ENCODE data around the gene DGKZ. TPM values are rescaled to one million over a fixed set of nuclear protein-coding genes. Genes with fewer than 3 reads are reported as not detected.

The DGKZ gene, protein sequence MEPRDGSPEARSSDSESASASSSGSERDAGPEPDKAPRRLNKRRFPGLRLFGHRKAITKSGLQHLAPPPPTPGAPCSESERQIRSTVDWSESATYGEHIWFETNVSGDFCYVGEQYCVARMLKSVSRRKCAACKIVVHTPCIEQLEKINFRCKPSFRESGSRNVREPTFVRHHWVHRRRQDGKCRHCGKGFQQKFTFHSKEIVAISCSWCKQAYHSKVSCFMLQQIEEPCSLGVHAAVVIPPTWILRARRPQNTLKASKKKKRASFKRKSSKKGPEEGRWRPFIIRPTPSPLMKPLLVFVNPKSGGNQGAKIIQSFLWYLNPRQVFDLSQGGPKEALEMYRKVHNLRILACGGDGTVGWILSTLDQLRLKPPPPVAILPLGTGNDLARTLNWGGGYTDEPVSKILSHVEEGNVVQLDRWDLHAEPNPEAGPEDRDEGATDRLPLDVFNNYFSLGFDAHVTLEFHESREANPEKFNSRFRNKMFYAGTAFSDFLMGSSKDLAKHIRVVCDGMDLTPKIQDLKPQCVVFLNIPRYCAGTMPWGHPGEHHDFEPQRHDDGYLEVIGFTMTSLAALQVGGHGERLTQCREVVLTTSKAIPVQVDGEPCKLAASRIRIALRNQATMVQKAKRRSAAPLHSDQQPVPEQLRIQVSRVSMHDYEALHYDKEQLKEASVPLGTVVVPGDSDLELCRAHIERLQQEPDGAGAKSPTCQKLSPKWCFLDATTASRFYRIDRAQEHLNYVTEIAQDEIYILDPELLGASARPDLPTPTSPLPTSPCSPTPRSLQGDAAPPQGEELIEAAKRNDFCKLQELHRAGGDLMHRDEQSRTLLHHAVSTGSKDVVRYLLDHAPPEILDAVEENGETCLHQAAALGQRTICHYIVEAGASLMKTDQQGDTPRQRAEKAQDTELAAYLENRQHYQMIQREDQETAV
- total RNA-seq = 10 to 100 TPM; 15.5 to 24.3 TPM
- 10 to 100 TPM in 1 of 2 donors, 1 to 10 TPM in 1; 4.6 to 13.3 TPM for polyA plus RNA-seq

DNA sequence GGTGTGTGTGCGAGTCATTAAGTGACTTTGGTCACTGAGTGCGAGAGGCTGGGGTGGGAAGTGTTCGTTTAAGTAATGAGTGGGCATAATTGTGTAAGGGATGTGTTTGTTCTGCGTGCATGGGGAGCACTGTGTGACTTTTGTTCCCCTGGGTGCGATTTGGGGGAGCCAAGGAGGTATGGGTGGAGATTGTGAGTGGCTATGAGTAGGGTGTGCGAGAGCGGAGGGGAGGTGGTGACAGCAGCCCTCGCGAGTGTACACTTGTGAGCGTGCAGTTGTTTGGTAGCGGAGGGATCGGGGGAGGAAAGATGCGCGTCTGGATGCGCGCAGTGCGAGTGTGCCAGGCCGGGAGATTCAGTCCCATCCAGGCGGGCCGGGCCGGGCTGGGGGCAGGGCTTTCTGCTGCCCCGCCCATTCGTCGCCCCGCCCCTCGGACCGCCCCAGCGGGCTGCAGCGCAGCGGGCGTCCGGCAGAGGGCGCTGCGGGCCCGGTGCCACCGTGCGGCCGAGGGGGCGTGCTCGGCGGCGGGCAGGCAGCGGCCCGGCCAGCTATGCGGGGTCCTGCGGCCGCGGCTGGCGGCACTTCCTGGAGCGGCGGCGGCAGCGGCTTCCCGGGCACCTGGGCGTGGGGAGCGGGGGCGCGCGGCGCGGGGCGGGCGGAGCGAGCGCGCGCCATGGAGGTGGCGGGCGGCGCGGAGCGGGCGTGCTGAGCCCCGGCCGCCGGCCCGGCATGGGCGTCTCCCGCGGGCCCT lies at the start of gene DGKZ:
Gene DGKZ (plus strand): TSS at position 578 of the 751 bp plus-strand sequence. CDS start 197 bp downstream, outside the sequence.
- WGBS = 12% methylated on average over 80 of the region's 80 CpGs
- Histone ChIP-seq H3K4me1 (ENCODE audit: control insufficient read depth in 4 of 4, insufficient read depth in 4 of 4, low read length in 3 of 4) (peaks cover 0 to 40% (median 29%) of the 10 kb centered on the region in 4 donors), H3K9ac (ENCODE audit: low read depth in 1 of 2, low read length in 2 of 2) (peak within 1 kb of the TSS; percentile 24 to 43)

GRCh38 chr11:46298699-46299433 lies 48.4 kb upstream of the DGKZ start:
- 71% methylated on average over 8 of the region's 8 CpGs for WGBS
- H3K36me3 ChIP-seq (ENCODE audit: control insufficient read depth in 4 of 4, insufficient read depth in 3 of 4, low read depth in 1 of 4, low read length in 3 of 4) = no peaks in the 10 kb centered on the region
- DNase-seq (ENCODE audit: low spot score) = no peak
- H3K27ac ChIP-seq (ENCODE audit: low read depth in 1 of 2, low read length in 2 of 2) = no peak overlapping the region
- H3K4me1 ChIP-seq (ENCODE audit: control insufficient read depth in 4 of 4, insufficient read depth in 4 of 4, low read length in 3 of 4) = peaks cover 2 to 11% (median 3%) of the 10 kb centered on the region in 4 donors
- H3K4me3 ChIP-seq (ENCODE audit: low read depth in 1 of 3, low read length in 3 of 3) = no peak overlapping the region
- no peak overlapping the region for H3K9ac ChIP-seq (ENCODE audit: low read depth in 1 of 2, low read length in 2 of 2)
- H3K9me3 ChIP-seq (ENCODE audit: control insufficient read depth in 4 of 4, low read length in 3 of 4) = no peaks in the 10 kb centered on the region
- peaks cover 0 to 12% (median 6%) of the 10 kb centered on the region in 4 donors for H3K27me3 ChIP-seq (ENCODE audit: control insufficient read depth in 4 of 4, insufficient read depth in 4 of 4, low read length in 3 of 4)
- TF ChIP-seq HNF4A (conservative IDR thresholded peaks at IDR 0.05) (no peak), RXRA (IDR thresholded peaks at IDR 0.05) (no peak), SP1 (IDR thresholded peaks at IDR 0.05) (no peak), GABPA (IDR thresholded peaks at IDR 0.05 in 1 of 2, conservative IDR thresholded peaks at IDR 0.05 in 1 of 2) (no peak), RAD21 (IDR thresholded peaks at IDR 0.05) (no peak), TAF1 (conservative IDR thresholded peaks at IDR 0.05) (no peak), EGR1 (IDR thresholded peaks at IDR 0.05; ENCODE audit: low read depth in 2 of 2) (no peak), YY1 (IDR thresholded peaks at IDR 0.05) (no peak), FOXA2 (IDR thresholded peaks at IDR 0.05) (no peak), HNF4G (IDR thresholded peaks at IDR 0.05) (no peak)
- TF ChIP-seq, protein P1, sequence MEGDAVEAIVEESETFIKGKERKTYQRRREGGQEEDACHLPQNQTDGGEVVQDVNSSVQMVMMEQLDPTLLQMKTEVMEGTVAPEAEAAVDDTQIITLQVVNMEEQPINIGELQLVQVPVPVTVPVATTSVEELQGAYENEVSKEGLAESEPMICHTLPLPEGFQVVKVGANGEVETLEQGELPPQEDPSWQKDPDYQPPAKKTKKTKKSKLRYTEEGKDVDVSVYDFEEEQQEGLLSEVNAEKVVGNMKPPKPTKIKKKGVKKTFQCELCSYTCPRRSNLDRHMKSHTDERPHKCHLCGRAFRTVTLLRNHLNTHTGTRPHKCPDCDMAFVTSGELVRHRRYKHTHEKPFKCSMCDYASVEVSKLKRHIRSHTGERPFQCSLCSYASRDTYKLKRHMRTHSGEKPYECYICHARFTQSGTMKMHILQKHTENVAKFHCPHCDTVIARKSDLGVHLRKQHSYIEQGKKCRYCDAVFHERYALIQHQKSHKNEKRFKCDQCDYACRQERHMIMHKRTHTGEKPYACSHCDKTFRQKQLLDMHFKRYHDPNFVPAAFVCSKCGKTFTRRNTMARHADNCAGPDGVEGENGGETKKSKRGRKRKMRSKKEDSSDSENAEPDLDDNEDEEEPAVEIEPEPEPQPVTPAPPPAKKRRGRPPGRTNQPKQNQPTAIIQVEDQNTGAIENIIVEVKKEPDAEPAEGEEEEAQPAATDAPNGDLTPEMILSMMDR (IDR thresholded peaks at IDR 0.05; ENCODE audit: low read depth, low read length, missing input control) = no peak
- TF ChIP-seq, protein P2, sequence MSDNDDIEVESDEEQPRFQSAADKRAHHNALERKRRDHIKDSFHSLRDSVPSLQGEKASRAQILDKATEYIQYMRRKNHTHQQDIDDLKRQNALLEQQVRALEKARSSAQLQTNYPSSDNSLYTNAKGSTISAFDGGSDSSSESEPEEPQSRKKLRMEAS (IDR thresholded peaks at IDR 0.05) = no peak
- TF ChIP-seq, protein P3, sequence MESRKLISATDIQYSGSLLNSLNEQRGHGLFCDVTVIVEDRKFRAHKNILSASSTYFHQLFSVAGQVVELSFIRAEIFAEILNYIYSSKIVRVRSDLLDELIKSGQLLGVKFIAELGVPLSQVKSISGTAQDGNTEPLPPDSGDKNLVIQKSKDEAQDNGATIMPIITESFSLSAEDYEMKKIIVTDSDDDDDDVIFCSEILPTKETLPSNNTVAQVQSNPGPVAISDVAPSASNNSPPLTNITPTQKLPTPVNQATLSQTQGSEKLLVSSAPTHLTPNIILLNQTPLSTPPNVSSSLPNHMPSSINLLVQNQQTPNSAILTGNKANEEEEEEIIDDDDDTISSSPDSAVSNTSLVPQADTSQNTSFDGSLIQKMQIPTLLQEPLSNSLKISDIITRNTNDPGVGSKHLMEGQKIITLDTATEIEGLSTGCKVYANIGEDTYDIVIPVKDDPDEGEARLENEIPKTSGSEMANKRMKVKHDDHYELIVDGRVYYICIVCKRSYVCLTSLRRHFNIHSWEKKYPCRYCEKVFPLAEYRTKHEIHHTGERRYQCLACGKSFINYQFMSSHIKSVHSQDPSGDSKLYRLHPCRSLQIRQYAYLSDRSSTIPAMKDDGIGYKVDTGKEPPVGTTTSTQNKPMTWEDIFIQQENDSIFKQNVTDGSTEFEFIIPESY (IDR thresholded peaks at IDR 0.05) = no peak

More for the DNA sequence above, at the start of gene DGKZ:
- TF ChIP-seq HNF4G (IDR thresholded peaks at IDR 0.05) (no peak), FOXA1 (IDR thresholded peaks at IDR 0.05) (no peak), YY1 (IDR thresholded peaks at IDR 0.05) (no peak), RAD21 (IDR thresholded peaks at IDR 0.05) (peak in 1 of 2 donors; percentile 22)
- TF ChIP-seq, protein P3 (IDR thresholded peaks at IDR 0.05) = no peak
- TF ChIP-seq, protein P1 (IDR thresholded peaks at IDR 0.05; ENCODE audit: low read depth, low read length, missing input control) = peak; percentile 99
- Histone ChIP-seq H3K36me3 (ENCODE audit: control insufficient read depth in 4 of 4, insufficient read depth in 3 of 4, low read depth in 1 of 4, low read length in 3 of 4) (no peaks in the 10 kb centered on the region), H3K27ac (ENCODE audit: low read depth in 1 of 2, low read length in 2 of 2) (peak within 1 kb of the TSS; percentile 42 to 43), H3K4me3 (ENCODE audit: low read depth in 1 of 3, low read length in 3 of 3) (peak within 1 kb of the TSS; percentile 45 to 88 (median 71)), H3K27me3 (ENCODE audit: control insufficient read depth in 4 of 4, insufficient read depth in 4 of 4, low read length in 3 of 4) (no peaks in the 10 kb centered on the region), H3K9me3 (ENCODE audit: control insufficient read depth in 4 of 4, low read length in 3 of 4) (no peaks in the 10 kb centered on the region)
- DNase-seq (ENCODE audit: low spot score) = peak; percentile 95

All from liver (tissue), 9 donors.